Neural progenitor cell (in vitro differentiated cells): Measurements from ENCODE around the gene EIF2B4. TPM values are rescaled to one million over a fixed set of nuclear protein-coding genes. Genes with fewer than 3 reads are reported as not detected.

ENCODE experiments used
- DNase-seq: peaks from one replicate; pipeline ENCODE4 v3.0.0-alpha.2; 2016; ENCODE audit warnings: low spot score
- H2AFZ ChIP-seq: fragments of 200-600 bp; sonication (generic); replicated peaks from 2 replicates; pipeline ENCODE4 v1.6.1; 2016; ENCODE audit warnings: antibody characterized with exemption
- H3F3A ChIP-seq: fragments of 200-600 bp; sonication (generic); 2 replicates; pipeline ENCODE4 v1.6.1; 2016; ENCODE audit warnings: antibody characterized with exemption, low read depth
- H3K27ac ChIP-seq: fragments of 200-600 bp; sonication (generic); 2 replicates; pipeline ENCODE4 v1.5.1; 2016; ENCODE audit warnings: mild to moderate bottlenecking
- H3K27me3 ChIP-seq: fragments of 200-600 bp; sonication (generic); 2 replicates; pipeline ENCODE4 v1.6.1; 2016; ENCODE audit warnings: mild to moderate bottlenecking, moderate library complexity
- H3K36me3 ChIP-seq: fragments of 200-600 bp; sonication (generic); 2 replicates; pipeline ENCODE4 v1.5.1; 2016
- H3K4me1 ChIP-seq: fragments of 200-600 bp; sonication (generic); 2 replicates; pipeline ENCODE4 v1.6.1; 2016; ENCODE audit warnings: mixed run types
- H3K4me2 ChIP-seq: fragments of 200-600 bp; sonication (generic); 2 replicates; pipeline ENCODE4 v1.6.1; 2016
- H3K4me3 ChIP-seq: fragments of 200-600 bp; sonication (generic); 2 replicates; pipeline ENCODE4 v1.5.1; 2016
- H3K79me2 ChIP-seq: fragments of 200-600 bp; sonication (generic); 2 replicates; pipeline ENCODE4 v1.6.1; 2016; ENCODE audit warnings: low read depth
- H3K9ac ChIP-seq: fragments of 200-600 bp; sonication (generic); 2 replicates; pipeline ENCODE4 v1.6.1; 2016
- H3K9me3 ChIP-seq: fragments of 200-600 bp; sonication (generic); 2 replicates; pipeline ENCODE4 v1.5.1; 2016; ENCODE audit warnings: low read depth
- H4K20me1 ChIP-seq: fragments of 200-600 bp; sonication (generic); 2 replicates; pipeline ENCODE4 v1.6.1; 2016; ENCODE audit warnings: low read depth
- H3K27ac Mint-ChIP-seq: 3 replicates; pipeline ENCODE4 v1.8.0; 2021; ENCODE audit warnings: mixed read lengths
- H3K27me3 Mint-ChIP-seq: 2 replicates; pipeline ENCODE4 v1.8.0; 2022; ENCODE audit warnings: low read depth, mild to moderate bottlenecking, inconsistent platforms, moderate library complexity, mixed read lengths; ENCODE audit not compliant: insufficient read depth
- H3K36me3 Mint-ChIP-seq: 3 replicates; pipeline ENCODE4 v1.8.0; 2021; ENCODE audit warnings: mixed read lengths
- H3K4me1 Mint-ChIP-seq: 3 replicates; pipeline ENCODE4 v1.8.0; 2021; ENCODE audit warnings: mixed read lengths
- H3K4me3 Mint-ChIP-seq: 3 replicates; pipeline ENCODE4 v1.8.0; 2021; ENCODE audit warnings: mild to moderate bottlenecking, moderate library complexity, mixed read lengths
- H3K9me3 Mint-ChIP-seq: 3 replicates; pipeline ENCODE4 v1.8.0; 2020; ENCODE audit warnings: mixed read lengths
- CTCF ChIP-seq: fragments of 200-600 bp; sonication (generic); IDR thresholded peaks from 2 replicates; pipeline ENCODE4 v1.5.1; 2017; ENCODE audit warnings: antibody characterized with exemption, mild to moderate bottlenecking
- EZH2 ChIP-seq: fragments of 200-600 bp; sonication (generic); IDR thresholded peaks from 2 replicates; pipeline ENCODE4 v1.6.1; 2017; ENCODE audit warnings: antibody characterized with exemption, mild to moderate bottlenecking, moderate library complexity
- EZH2phosphoT487 ChIP-seq: fragments of 200-600 bp; sonication (generic); IDR thresholded peaks from 2 replicates; pipeline ENCODE4 v1.6.1; 2017; ENCODE audit warnings: antibody characterized with exemption
- total RNA-seq: library from RNA; depleted of rRNA; stranded (reverse); fragments of >200 nt; gene quantifications from 2 replicates; pipeline ENCODE4 v1.2.3, GENCODE V29; 2015; ENCODE audit warnings: low replicate concordance

Gene EIF2B4
- total RNA-seq, 1 donor from 2014 or later: 25.5 TPM

DNA sequence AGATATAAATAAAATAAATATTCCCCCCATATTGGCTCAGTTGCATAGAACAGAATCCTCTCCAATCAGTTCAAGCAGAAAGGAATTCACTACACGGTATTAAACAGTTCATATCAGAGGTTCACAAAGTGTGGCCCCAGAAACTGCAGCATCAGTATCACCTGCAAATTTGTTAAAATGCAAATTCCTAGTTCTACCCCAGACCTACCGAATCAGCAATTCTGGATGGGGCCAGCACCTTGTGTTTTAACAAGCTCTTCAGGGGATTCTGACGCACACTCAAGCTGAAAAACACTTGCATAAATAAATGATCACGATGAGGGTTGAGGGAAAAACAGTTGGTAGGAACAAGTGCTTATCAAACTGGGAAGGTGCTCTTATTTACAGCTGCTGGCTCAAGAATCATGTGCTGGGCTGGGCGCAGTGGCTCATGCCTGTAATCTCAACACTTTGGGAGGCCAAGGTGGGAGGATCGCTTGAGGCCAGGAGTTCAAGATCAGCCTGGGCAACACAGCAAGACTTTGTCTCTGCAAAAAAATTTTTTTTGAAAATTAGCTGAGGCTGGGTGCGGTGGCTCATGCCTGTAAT, 19.9 kb downstream of the EIF2B4 start:
- Histone ChIP-seq H3K36me3 (no peaks in the 10 kb centered on the region), H3K9ac (no peak overlapping the region), H4K20me1 (peaks cover 58% of the 10 kb centered on the region), H3K4me3 (no peak overlapping the region), H3K9me3 (no peaks in the 10 kb centered on the region), H3K4me1 (no peaks in the 10 kb centered on the region), H3K79me2 (peaks cover 99% of the 10 kb centered on the region), H2AFZ (no peak overlapping the region), H3F3A (peaks cover 5% of the 10 kb centered on the region), H3K27me3 (no peaks in the 10 kb centered on the region), H3K4me2 (no peak overlapping the region), H3K27ac (no peak overlapping the region)
- Mint-ChIP-seq H3K9me3 (no peaks in the 10 kb centered on the region), H3K36me3 (no peaks in the 10 kb centered on the region), H3K27ac (no peak overlapping the region), H3K4me1 (peaks cover 13% of the 10 kb centered on the region), H3K4me3 (no peak overlapping the region), H3K27me3 (no peaks in the 10 kb centered on the region)
- TF ChIP-seq CTCF (no peak), EZH2 (no peak), EZH2phosphoT487 (no peak)
- DNase-seq: no peak

DNA sequence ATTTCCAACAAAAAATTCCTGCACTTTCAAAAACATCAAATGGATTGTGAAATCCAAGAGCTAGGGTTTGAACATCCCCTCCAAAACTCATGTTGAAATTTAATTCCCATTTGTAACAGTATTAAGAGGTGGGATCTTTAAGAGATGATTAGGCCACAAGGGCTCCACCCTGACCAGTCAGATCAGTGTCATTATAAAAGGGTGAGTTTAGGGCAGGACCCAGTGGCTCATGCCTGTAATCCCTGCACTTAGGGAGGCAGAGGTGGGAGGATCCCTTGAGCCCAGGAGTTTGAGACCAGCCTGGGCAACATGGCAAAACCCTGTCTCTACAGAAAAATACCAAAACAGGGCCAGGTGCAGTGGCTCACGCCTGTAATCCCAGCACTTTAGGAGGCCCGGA, 22.5 kb downstream of the EIF2B4 start:
- no peak overlapping the region for H3K4me3 Mint-ChIP-seq
- H3K4me3 ChIP-seq: no peak overlapping the region
- H4K20me1 ChIP-seq: peaks cover 54% of the 10 kb centered on the region
- H3K9me3 ChIP-seq: no peaks in the 10 kb centered on the region
- H3K4me1 Mint-ChIP-seq: no peaks in the 10 kb centered on the region
- no peak overlapping the region for H2AFZ ChIP-seq
- no peaks in the 10 kb centered on the region for H3K27me3 ChIP-seq
- peaks cover 95% of the 10 kb centered on the region for H3K79me2 ChIP-seq
- H3K9me3 Mint-ChIP-seq: no peaks in the 10 kb centered on the region
- no peaks in the 10 kb centered on the region for H3K36me3 ChIP-seq
- H3K4me1 ChIP-seq: no peaks in the 10 kb centered on the region
- H3K27ac Mint-ChIP-seq: no peak overlapping the region
- no peak overlapping the region for H3K27ac ChIP-seq
- H3K27me3 Mint-ChIP-seq: no peaks in the 10 kb centered on the region
- TF ChIP-seq EZH2: no peak
- no peak for TF ChIP-seq EZH2phosphoT487
- no peak for TF ChIP-seq CTCF
- H3F3A ChIP-seq: peaks cover 5% of the 10 kb centered on the region
- peaks cover 2% of the 10 kb centered on the region for H3K36me3 Mint-ChIP-seq
- H3K4me2 ChIP-seq: no peak overlapping the region
- DNase-seq: no peak
- H3K9ac ChIP-seq: no peak overlapping the region

- no peak overlapping the region for H3K4me3 Mint-ChIP-seq
- no peaks in the 10 kb centered on the region for H3K9me3 Mint-ChIP-seq
- Histone ChIP-seq H3K27me3 (no peaks in the 10 kb centered on the region), H3K36me3 (peaks cover 6% of the 10 kb centered on the region), H3K4me1 (no peaks in the 10 kb centered on the region), H2AFZ (no peak overlapping the region), H3F3A (no peaks in the 10 kb centered on the region), H3K79me2 (no peaks in the 10 kb centered on the region), H3K9me3 (no peaks in the 10 kb centered on the region), H3K9ac (no peak overlapping the region), H3K27ac (no peak overlapping the region), H3K4me2 (no peak overlapping the region), H3K4me3 (no peak overlapping the region), H4K20me1 (no peaks in the 10 kb centered on the region)
- H3K36me3 Mint-ChIP-seq: peaks cover 27% of the 10 kb centered on the region
- TF ChIP-seq CTCF (no peak), EZH2phosphoT487 (no peak), EZH2 (no peak)
- no peak for DNase-seq
- no peaks in the 10 kb centered on the region for H3K4me1 Mint-ChIP-seq
- H3K27ac Mint-ChIP-seq: no peak overlapping the region
- H3K27me3 Mint-ChIP-seq: peaks cover 5% of the 10 kb centered on the region
Measured at GRCh38 chr2:27336173-27336572, 34.0 kb downstream of the EIF2B4 start.
